Measurements from ENCODE around the gene SPRED2. TPM values are rescaled to one million over a fixed set of nuclear protein-coding genes. Genes with fewer than 3 reads are reported as not detected.

SPRED2 gene
- polyA plus RNA-seq, 1 donor, result 27.9 TPM

DNA sequence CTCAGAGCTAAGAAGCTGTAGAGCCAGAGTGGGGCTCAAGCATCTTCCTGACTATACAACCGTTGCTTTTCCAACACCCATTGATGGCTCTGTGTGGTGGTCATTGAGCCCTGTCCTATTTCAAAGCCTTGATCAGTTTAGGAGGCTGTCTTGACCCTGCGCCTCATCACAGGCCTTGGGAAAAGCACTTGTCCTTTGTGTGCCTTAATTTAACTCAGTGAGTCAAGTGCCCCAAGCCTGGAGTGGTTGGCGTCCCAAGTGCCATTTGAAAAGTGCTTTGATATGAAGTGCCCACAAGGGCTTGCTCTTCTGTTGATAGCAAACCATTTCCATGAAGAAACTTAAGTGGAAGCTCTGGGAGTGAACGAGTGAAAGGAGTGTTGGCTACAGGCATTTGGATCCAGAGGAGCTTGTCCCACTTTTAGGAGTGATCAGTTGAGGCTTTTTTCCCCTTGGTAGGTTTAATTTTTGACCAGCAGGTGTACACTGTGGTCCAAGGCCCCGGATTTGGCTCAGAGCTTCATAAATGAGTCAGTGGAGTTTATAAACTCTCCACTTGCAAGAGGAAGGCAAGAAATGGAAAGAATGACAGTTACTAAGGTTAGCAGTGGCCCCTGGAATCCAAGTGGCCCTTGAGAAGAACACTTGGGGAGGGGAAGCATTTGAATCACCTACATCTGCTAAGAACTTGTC lies 154.5 kb downstream of the SPRED2 start:
- no peak for DNase-seq (ENCODE audit: low read depth)

DNA sequence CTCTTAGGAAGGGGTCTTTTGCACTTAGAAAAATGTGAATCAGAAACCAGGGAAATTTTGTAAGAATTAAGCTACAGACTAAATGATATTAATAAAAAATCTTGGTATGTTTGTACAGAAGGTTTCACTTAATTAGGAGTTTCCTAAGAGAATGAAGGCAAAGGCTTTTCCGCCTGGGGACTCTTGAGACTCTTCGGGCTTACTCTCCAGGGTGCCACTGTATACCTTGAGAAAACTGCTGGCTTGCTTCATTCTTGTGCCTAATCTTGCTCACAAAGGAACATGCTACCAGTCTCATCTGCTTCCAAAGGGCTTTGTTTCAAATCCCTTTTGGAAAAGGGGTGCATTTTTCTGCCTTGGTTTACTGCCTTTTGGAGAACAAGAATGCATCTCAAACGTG lies 155.3 kb downstream of the SPRED2 start:
- no peak for DNase-seq (ENCODE audit: low read depth)

DNA sequence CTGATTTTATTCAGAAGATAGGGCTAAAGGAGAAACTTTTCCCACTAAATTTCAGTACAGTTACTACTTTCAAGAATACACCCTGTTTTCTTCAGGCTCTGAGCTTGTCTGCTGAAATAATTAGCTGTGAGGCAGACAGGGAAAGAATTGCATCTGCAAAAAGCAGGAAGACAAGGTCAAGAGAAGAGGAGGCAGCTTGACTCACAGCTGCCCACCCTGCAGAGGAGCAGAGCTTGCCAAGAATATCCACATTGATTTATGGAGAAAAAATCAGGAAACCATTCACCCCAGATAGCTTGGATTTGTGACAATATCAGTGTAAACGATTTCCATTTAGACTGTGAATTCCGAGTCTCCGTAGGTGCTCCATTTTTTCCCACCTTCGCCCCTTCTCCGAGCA lies 155.8 kb downstream of the SPRED2 start:
- no peak for DNase-seq (ENCODE audit: low read depth)

DNA sequence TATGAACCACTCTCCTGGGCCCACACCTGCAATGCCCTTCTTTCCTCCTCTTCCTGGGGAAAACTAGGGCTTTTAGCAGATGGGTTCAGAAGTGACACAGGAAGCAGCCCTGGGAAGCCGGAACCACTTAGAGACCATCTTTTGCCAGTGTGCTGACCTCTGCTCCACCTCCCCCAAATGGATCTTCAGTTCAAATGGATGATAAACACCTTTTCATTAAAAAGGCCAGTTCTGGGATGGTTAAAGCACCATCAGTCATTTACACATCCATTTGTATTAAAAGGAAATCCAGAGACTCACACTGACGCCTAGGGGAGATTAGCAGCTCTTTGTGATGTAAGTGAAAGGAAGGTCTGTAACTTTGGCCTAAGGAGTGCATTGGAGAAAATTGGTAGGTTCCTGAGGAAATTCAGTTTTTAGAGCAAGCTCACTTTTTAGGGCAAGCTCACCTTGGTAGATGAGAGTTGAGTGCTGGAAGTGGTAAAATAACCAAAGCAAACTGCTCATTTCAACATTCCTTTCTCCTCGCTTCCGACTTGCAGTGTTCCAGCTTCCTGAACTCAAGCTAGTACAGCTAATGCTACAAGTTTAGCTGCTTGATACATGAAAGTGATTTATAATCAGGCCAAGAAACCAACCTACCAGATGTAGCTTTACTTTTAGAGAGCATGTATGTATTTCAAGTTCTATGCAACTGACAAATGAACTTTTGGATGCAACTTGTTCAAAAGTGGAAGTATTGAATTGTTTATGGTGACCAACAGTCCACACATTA lies 157.1 kb downstream of the SPRED2 start:
- DNase-seq (ENCODE audit: low read depth), result no peak

DNA sequence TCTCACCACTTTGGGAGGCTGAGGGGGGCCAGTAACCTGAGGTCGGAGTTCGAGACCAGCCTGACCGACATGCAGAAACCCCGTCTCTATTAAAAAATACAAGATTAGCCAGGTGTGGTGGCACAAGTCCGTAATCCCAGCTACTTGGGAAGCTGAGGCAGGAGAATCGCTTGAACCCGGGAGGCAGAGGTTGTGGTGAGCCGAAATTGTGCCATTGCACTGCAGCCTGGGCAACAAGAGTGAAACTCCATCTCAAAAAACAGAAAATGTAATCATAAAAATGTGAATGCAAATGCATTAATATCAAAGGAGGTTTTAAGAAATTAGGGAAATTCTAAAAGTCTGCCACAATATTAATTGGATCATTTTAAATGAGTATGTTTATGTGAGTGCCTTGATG lies 159.1 kb downstream of the SPRED2 start:
- no peak for DNase-seq (ENCODE audit: low read depth)

DNA sequence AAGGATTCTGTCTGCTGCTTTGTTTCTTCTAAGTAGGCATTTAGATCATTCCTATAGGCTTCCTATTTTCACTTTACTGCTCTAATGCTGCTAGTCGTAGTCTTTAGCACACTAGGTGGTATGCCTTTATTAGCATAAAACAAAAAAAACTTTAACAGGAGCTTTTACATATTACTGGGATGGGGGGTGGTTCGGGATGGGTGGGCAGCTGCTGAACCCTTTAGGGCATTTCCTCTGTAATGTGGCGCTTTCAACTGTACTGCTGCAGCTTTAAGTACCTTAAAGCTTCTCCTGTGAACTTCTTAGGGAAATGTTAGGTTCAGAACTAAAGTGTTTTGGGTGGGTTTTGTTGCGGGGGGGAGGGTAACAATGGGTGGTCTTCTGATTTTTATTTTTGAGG lies 163.4 kb downstream of the SPRED2 start:
- DNase-seq (ENCODE audit: low read depth), result no peak

DNA sequence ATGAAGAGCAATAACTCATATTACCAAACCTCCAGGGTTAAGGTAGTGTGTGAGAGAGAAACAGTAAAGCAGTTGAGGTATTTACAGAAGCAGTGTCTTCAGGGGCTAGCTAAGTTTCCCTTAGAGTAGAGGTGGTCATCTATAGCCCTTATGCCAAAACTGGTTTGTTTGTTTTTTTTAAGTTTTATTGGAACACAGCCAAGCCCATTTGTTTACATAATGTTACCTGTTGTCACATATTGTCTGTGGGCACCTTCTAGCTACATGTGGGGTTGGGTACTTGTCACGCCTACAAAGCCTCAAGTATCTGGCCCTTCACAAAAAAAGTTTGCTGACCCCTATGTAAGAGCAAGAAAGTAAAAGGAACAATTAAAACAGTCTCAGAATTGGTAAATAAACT lies 165.4 kb downstream of the SPRED2 start:
- no peak for DNase-seq (ENCODE audit: low read depth)

DNA sequence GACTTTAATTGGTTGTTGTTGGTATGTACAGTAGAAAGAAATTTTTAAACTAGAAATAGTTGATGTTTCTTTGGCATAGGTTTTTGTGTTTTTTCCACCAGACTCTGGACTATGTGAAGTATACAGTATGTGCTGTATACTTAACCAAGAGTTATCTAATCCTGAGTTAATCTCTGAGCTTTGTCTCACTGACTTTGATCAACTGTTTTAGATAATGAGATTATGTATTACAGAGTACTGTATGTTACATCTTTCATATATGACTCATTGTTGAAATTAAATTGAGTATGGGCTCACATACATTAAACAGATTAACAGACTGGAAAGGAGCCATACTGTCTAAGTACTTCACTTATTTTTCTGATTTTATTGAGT lies 166.7 kb downstream of the SPRED2 start:
- no peak for DNase-seq (ENCODE audit: low read depth)

DNA sequence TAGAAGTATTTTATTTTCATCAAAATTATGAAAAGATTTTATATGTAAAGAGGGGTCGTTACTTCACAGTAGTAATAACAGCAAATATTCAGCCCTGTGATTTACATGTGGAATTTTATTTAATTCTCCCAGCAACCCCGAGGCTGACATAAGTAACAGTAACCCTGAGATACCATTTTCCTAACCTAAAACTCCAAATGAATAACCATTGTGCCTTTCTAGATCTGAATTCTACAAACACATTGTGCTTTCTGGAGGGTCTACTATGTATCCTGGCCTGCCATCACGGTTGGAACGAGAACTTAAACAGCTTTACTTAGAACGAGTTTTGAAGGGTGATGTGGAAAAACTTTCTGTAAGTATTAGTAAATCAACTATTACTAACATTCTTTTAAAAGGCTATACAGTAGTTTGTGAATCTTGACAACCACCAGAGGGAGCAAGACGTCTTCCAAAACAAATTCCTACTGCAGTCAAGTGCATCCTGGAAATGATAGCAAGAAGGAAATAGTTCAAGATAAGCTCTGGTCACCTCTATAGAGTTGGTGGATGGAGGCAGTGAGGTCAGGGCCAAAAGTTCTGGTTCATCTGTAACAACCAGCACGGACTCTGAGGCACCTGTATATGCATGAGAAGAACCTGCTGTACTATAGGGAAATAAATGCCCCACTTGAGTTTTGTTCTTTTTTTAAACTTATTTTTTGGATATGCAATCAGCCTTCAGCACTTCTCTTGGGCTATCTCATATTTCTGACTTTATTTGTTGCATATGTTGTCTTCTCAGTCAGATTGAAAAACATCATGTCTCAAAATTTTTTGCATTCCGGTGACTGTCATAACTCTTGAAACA lies 167.4 kb downstream of the SPRED2 start:
- DNase-seq (ENCODE audit: low read depth), result peak; percentile 84

DNA sequence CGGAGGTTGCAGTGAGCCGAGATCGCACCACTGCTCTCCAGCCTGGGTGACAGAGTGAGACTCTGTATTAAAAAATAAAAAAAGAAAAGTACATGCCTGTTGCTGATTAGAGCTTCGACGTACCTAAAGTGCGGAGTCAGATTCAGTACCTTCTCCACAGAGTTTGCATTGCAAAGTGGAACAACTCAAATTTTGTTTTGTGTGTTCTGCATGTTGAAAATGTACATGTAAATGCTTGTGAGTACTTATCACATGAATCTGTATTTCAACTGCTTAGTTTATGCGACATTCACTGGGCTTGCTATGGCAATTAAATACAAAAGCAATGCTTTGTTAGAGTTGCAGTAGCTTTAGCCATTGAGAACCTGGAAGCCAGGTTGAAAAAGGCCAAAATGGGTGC lies 168.4 kb downstream of the SPRED2 start:
- DNase-seq (ENCODE audit: low read depth), result no peak

DNA sequence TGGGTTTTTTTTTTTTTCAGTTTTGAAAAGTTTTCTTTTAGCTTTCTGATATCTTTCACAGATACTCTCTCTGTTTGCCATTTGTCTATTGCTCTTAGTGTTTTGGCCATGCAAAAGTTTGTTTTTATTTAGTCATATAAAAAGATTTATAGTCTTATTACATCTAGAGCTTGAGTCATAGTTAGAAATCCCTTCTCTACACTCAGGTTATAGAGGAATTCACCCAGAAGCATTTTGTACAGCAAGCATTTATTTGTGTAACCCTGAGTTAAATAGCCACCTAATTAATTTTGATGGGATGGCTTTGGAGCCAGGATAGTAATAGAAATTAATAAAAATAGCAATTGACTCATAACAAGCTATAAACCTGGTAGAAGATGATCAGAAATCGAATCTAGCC lies 169.1 kb downstream of the SPRED2 start:
- no peak for DNase-seq (ENCODE audit: low read depth)

DNA sequence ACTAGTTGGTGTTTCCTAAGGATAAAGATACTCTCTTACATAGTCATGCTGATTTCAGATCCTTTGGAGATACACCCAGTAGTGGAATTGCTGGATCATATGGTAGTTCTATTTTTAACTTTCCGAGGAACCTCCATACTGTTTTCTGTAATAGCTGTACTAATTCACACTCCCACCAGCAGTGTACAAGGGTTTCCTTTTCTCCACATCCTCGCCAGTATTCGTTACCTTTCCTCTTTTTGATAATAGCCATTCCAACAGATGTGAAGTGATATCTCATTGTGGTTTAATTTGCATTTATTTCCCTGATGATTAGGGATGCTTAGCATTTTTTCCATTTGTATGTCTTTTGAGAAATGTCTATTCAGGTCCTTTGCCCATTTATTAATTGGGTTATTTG lies 170.7 kb downstream of the SPRED2 start:
- no peak for DNase-seq (ENCODE audit: low read depth)

Other genes starting within 250 kb of the SPRED2 start
- gene ACTR2, start 204.8 kb downstream of the SPRED2 start, polyA plus RNA-seq (ENCODE audit: insufficient read length), result 110 TPM

Measured in forelimb muscle (tissue), 1 donor.